K562 (cell line): Measurements from ENCODE around the gene TANC1. TPM values are rescaled to one million over a fixed set of nuclear protein-coding genes. Genes with fewer than 3 reads are reported as not detected.

Experiments used
- ATAC-seq: fragments of 200-7000 bp; cut with Tn5 transposase; 3 replicates; pipeline ENCODE4 v1.9.1; 2020; ENCODE audit warnings: moderate library complexity
- BruUV-seq: library from RNA; stranded (reverse); fragments of 400-500 nt; replicated peaks from 2 replicates; lab custom pipeline; 2021; lab: Mats Ljungman, UMichigan
- CTCF ChIA-PET: fragments of 300-600 bp; formaldehyde crosslinking; extraction: SDS; loops from one replicate; lab custom pipeline; 2021; ENCODE audit warnings: low intra/inter-chr PET ratio; lab: Yijun Ruan, JAX
- POLR2A ChIA-PET: fragments of 300-600, 350-650 bp; sonication (Branson Sonifier 250); formaldehyde crosslinking; extraction: SDS; loops from one replicate; lab custom pipeline; 2021; ENCODE audit warnings: antibody characterized with exemption, inconsistent platforms; lab: Yijun Ruan, JAX
- DNase-seq, 4 experiments: peaks; one replicate each; pipeline versions ENCODE4 v3.0.0 to v3.0.0-alpha.2; 2011 to 2018; ENCODE audit warnings: low spot score in 3 of 4, mixed read lengths in 3 of 4; ENCODE audit errors: extremely low read depth in 1 of 4
- FAIRE-seq: peaks from 2 replicates; lab custom pipeline; 2011; peaks lifted over from hg19 to GRCh38; lab: Jason Lieb, UNC
- H2AFZ ChIP-seq: 2 replicates; pipeline ENCODE4 v1.6.0; 2011; ENCODE audit warnings: low read depth, low read length, control low read depth, inconsistent platforms
- H3K27ac ChIP-seq: fragments of 200-600 bp; 3 replicates; pipeline ENCODE4 v1.8.0; 2011; ENCODE audit warnings: low read depth, mild to moderate bottlenecking, control low read depth, inconsistent platforms, low read length, moderate library complexity, mixed read lengths; ENCODE audit errors: extremely low read depth
- H3K27me3 ChIP-seq, 2 experiments: fragments of 300-600 bp in 1 of 2; 2 replicates in 1 of 2; 3 replicates in 1 of 2; pipeline versions ENCODE4 v1.6.0 to v1.8.0; 2011; ENCODE audit warnings: inconsistent platforms in 2 of 2, low read length in 2 of 2, mild to moderate bottlenecking in 1 of 2, mixed read lengths in 1 of 2, moderate library complexity in 1 of 2; ENCODE audit not compliant: control insufficient read depth in 2 of 2, insufficient read depth in 2 of 2
- H3K36me3 ChIP-seq: fragments of 300-600 bp; 3 replicates; pipeline ENCODE4 v1.8.0; 2011; ENCODE audit warnings: mild to moderate bottlenecking, low read length, inconsistent platforms; ENCODE audit not compliant: control insufficient read depth, insufficient read depth
- H3K4me1 ChIP-seq, 2 experiments: fragments of 200-600 bp in 1 of 2; replicated peaks in 1 of 2; 2 replicates in 1 of 2; 3 replicates in 1 of 2; pipeline versions ENCODE4 v1.5.1 to v1.8.0; 2011; ENCODE audit warnings: inconsistent platforms in 2 of 2, low read length in 2 of 2, mild to moderate bottlenecking in 1 of 2, mixed read lengths in 1 of 2, moderate library complexity in 1 of 2; ENCODE audit not compliant: control insufficient read depth in 2 of 2, insufficient read depth in 2 of 2
- H3K4me2 ChIP-seq: 2 replicates; pipeline ENCODE4 v1.6.1; 2011; ENCODE audit warnings: low read length, control low read depth, inconsistent platforms, mixed read lengths; ENCODE audit not compliant: insufficient read depth
- H3K4me3 ChIP-seq: fragments of 200-600 bp; sonication (generic), shearing (Covaris generic); 2 replicates; pipeline ENCODE4 v1.5.1; 2016; ENCODE audit warnings: control low read depth, inconsistent platforms
- H3K79me2 ChIP-seq: fragments of 200-600 bp; 3 replicates; pipeline ENCODE4 v1.8.0; 2011; ENCODE audit warnings: low read length, inconsistent platforms; ENCODE audit not compliant: control insufficient read depth, insufficient read depth
- H3K9ac ChIP-seq, 2 experiments: 2 replicates each; pipeline versions ENCODE4 v1.6.0 to v1.6.1; 2011; ENCODE audit warnings: low read depth in 2 of 2, low read length in 2 of 2, control low read depth in 1 of 2, inconsistent platforms in 1 of 2, mild to moderate bottlenecking in 1 of 2, mixed read lengths in 1 of 2; ENCODE audit not compliant: insufficient read depth in 1 of 2
- H3K9me1 ChIP-seq: one replicate; pipeline ENCODE4 v1.6.0; 2011; ENCODE audit warnings: inconsistent platforms, mild to moderate bottlenecking, low read length, moderate library complexity; ENCODE audit not compliant: control insufficient read depth, insufficient read depth
- H3K9me3 ChIP-seq: replicated peaks from 2 replicates; pipeline ENCODE4 v1.5.1; 2011; ENCODE audit warnings: low read depth, low read length, inconsistent platforms; ENCODE audit not compliant: control insufficient read depth, insufficient read depth
- H4K20me1 ChIP-seq: replicated peaks from 2 replicates; pipeline ENCODE4 v1.6.1; 2011; ENCODE audit warnings: low read length, inconsistent platforms, mixed read lengths; ENCODE audit not compliant: control insufficient read depth, insufficient read depth
- CCAR2 ChIP-seq: fragments of 200-400 bp; formaldehyde crosslinking; IDR thresholded peaks from 2 replicates; pipeline ENCODE4 v1.6.1; 2017; ENCODE audit warnings: mild to moderate bottlenecking, low read depth, low read length
- HBP1 ChIP-seq: fragments of 450-650 bp; formaldehyde crosslinking; IDR thresholded peaks from 2 replicates; pipeline ENCODE4 v1.4.0; 2022; ENCODE audit warnings: missing genetic modification characterization
- PCBP1 ChIP-seq: fragments of 200-400 bp; formaldehyde crosslinking; IDR thresholded peaks from 2 replicates; pipeline ENCODE4 v1.6.1; 2018; ENCODE audit warnings: mild to moderate bottlenecking, low read depth, low read length; ENCODE audit not compliant: poor library complexity, severe bottlenecking
- RCOR1 ChIP-seq, 2 experiments: IDR thresholded peaks; 2 replicates each; pipeline ENCODE4 v1.6.1; 2012; ENCODE audit warnings: low read depth in 2 of 2, low read length in 2 of 2, borderline replicate concordance in 1 of 2, improper control_type of control experiment in 1 of 2
- U2AF1 ChIP-seq: fragments of 200-400 bp; formaldehyde crosslinking; optimal IDR thresholded peaks from 2 replicates; pipeline ENCODE3; 2017; ENCODE audit warnings: mild to moderate bottlenecking, low read depth, low read length, moderate library complexity
- WGBS: fragments of 100-300 bp; shearing (Covaris generic); methylation state at CpG from one replicate; pipeline ENCODE4 v1.1.6; 2016; ENCODE audit warnings: low coverage, mixed read lengths; ENCODE audit not compliant: insufficient coverage; ENCODE audit errors: missing lambda C conversion rate; 5-methylcytosine and 5-hydroxymethylcytosine counted together
- in situ Hi-C: fragments of 300-500 bp; cut with MboI; formaldehyde crosslinking; loops from 4 replicates; pipeline ENCODE4 v1.15.0; 2018; ENCODE audit warnings: inconsistent platforms, mixed read lengths
- intact Hi-C: fragments of 100-400 bp; cut with micrococcal nuclease; formaldehyde crosslinking; loops from 2 replicates; pipeline ENCODE4 v1.14.2; 2022
- polyA plus RNA-seq, 8 experiments: library from polyadenylated mRNA; depleted of rRNA in 4 of 8; stranded (reverse) in 5 of 8; unstranded in 3 of 8; fragments of >200 nt; fragmentation: Nextera tagmentation in 2 of 8; fragmentation: Illumina TruSeq in 1 of 8; extraction: Ambion mirVana in 2 of 8; extraction: Trizol in 1 of 8; gene quantifications; 2 replicates each; pipeline versions ENCODE4 v1.2.1 to v1.2.3, GENCODE V29; 2011 to 2014; ENCODE audit warnings: inconsistent platforms in 1 of 8, missing spikeins in 1 of 8
- total RNA-seq, 7 experiments: library from RNA; depleted of rRNA in 6 of 7; stranded (reverse); fragments of >200 nt in 6 of 7; fragmentation: Illumina TruSeq in 2 of 7; extraction: Trizol in 2 of 7; gene quantifications; 2 replicates each; pipeline versions ENCODE4 v1.2.1 to v1.2.3, GENCODE V29; 2011 to 2021; ENCODE audit warnings: low replicate concordance in 1 of 7

TANC1 gene
- total and polyA plus RNA-seq, 9 of the 15 experiments (the other 6 are each of a cell fraction or from before 2014, with no cell fraction given): under 0.01 to 0.20 (median 0.07) TPM; not detected in 1

GRCh38 chr2:159193791-159194190 lies 225.4 kb downstream of the TANC1 start:
- intact Hi-C loops: no loop called here
- Histone ChIP-seq H3K9ac (no peak overlapping the region), H3K27ac (no peak overlapping the region), H3K4me3 (no peak overlapping the region)
- POLR2A ChIA-PET: no interaction called here
- WGBS: 8% methylated on average over 4 of the region's 4 CpGs
- TF ChIP-seq CCAR2 (no peak), RCOR1 (IDR thresholded peaks at IDR 0.05; ENCODE audit: borderline replicate concordance in 1 of 2, low read depth in 2 of 2, low read length in 2 of 2) (no peak), U2AF1 (no peak)
- TF ChIP-seq, all 486 proteins: peak for 0
- Histone ChIP-seq H3K4me2 (no peak overlapping the region), H4K20me1 (no peaks in the 10 kb centered on the region), H3K9me3 (no peaks in the 10 kb centered on the region), H3K79me2 (no peaks in the 10 kb centered on the region), H3K4me1 (peaks cover 0 to 3% of the 10 kb centered on the region in 2 experiments; a peak in 1 of 5 replicates), H3K36me3 (no peaks in the 10 kb centered on the region), H3K9me1 (no peaks in the 10 kb centered on the region), H2AFZ (no peak overlapping the region), H3K27me3 (peaks cover 43 to 61% of the 10 kb centered on the region in 2 experiments)
- BruUV-seq: no TSS peak
- FAIRE-seq (no peak), DNase-seq (no peak), ATAC-seq (no peak)
- in situ Hi-C loops: no loop called here
- CTCF ChIA-PET: no interaction called here

GRCh38 chr2:159194241-159194640 lies 225.8 kb downstream of the TANC1 start:
- Histone ChIP-seq H3K4me2 (no peak overlapping the region), H3K9me3 (no peaks in the 10 kb centered on the region), H3K4me3 (no peak overlapping the region), H4K20me1 (no peaks in the 10 kb centered on the region), H3K9me1 (no peaks in the 10 kb centered on the region), H3K36me3 (no peaks in the 10 kb centered on the region), H2AFZ (peak overlapping the region; percentile 34; the same call in 1 of the 2 replicates), H3K9ac (0 out of 4 replicates have a peak overlapping the region, but pooled peaks of 1 of the 2 experiments have one; percentile 30), H3K27me3 (peaks cover 42 to 59% of the 10 kb centered on the region in 2 experiments), H3K27ac (no peak overlapping the region), H3K79me2 (no peaks in the 10 kb centered on the region), H3K4me1 (peaks cover 0 to 3% of the 10 kb centered on the region in 2 experiments; a peak in 1 of 5 replicates)
- FAIRE-seq: no peak
- no peak; the same call in 2 of the 3 replicates for ATAC-seq
- BruUV-seq: no TSS peak
- TF ChIP-seq HBP1 (CRISPR knock-in tag): no peak
- no peak for TF ChIP-seq PCBP1
- in situ Hi-C loops: no loop called here
- DNase-seq: no peak
- ChIA-PET POLR2A (no interaction called here), CTCF (no interaction called here)
- 8% methylated on average over 10 of the region's 10 CpGs for WGBS
- intact Hi-C loops: no loop called here
